Measurements from ENCODE around the gene PSAPL1. TPM values are rescaled to one million over a fixed set of nuclear protein-coding genes. Genes with fewer than 3 reads are reported as not detected.

PSAPL1 gene
- total RNA-seq, 1 donor from 2014 or later: 0.51 TPM

DNA sequence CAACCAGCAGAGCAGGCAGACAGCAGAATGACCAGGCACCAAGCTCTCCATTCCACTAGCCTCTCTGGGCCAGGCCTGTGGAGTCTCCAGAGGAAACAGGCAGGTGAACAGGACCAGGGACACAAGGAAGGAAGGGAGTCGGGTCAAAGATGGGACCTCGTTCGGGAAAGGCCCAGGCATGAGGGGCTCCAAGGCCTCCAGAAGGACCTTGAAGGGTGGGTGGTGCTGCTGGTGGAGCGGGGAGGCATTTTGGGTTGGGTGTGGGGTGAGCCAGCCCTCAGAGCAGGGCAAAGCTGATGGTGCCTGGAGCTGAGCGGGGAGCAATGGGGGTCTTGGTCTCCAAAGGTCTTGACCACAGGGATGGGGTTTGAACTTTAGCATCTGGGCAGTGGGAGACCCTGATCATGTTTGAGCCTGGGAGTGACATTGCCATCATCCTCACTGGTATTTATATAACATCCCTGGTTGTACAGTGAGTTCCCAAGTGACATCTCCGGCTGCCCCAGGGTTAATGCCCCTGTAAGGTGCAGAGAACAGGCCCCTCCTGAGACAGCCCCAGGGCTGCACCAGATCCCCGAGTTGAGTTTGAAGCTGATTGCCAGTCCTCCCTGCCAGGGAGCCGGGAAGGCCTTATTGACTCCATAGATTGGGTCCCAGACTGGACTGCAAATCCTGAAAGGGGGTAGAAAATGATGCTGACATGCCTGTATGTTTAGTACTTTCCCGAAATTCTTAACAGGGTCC, 52.7 kb downstream of the PSAPL1 start:
- no peak for DNase-seq

DNA sequence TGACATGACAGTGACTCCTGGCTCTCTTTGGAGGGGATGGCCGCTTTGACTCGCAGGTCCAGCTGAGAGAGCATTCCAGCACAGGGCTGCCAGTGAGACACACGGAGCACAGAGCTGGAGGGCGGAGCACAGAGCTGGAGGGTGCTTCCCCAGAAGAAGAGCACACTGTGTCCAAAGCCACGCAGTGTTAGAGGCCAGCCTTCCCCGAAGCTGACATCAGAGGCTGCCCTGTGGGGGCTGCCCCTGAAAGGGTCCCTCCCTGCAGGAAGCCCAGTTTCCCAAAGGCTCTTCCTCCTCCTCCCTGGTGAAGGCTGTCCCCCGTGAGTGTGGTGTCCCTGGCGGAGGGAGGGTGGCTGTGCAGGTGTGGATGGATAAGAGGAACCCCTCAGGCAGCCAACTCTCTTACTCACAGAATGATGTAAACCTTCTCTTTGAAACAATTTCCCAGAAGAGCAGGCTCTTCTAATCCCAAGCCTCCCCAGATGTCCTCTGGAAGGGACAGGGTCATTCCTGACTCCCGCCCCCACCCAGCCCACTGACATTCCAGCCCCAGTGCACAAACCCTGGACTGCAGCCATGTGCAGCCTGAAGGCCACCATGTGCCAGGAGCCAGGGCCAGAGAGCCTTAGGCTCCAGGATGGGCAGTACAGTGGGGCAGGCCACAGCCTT, 53.4 kb downstream of the PSAPL1 start:
- no peak for DNase-seq

Small RNA genes within 50 kb of the gene (small RNA-seq; reads per million reads assigned to genes)
- gene MIR4274 (ENCODE audit: low replicate concordance): not detected

Other genes with a start within 250 kb of the PSAPL1 start
- 13.4 TPM for gene SORCS2, start 242.4 kb downstream of the PSAPL1 start, total RNA-seq